GM19043 (cell line): ENCODE measurements around the gene TNFAIP3.

Experiments used
- ATAC-seq: cut with Tn5 transposase; IDR thresholded peaks from one replicate; pipeline ENCODE4 v1.9.1; 2021; ENCODE audit warnings: low read depth; ENCODE audit not compliant: unreplicated experiment

The TNFAIP3 gene

GRCh38 chr6:137862419-137863090, 4.5 kb upstream of the TNFAIP3 start:
- ATAC-seq, result no peak

- no peak for ATAC-seq
Observed at GRCh38 chr6:137863091-137863797, 3.8 kb upstream of the TNFAIP3 start.

DNA sequence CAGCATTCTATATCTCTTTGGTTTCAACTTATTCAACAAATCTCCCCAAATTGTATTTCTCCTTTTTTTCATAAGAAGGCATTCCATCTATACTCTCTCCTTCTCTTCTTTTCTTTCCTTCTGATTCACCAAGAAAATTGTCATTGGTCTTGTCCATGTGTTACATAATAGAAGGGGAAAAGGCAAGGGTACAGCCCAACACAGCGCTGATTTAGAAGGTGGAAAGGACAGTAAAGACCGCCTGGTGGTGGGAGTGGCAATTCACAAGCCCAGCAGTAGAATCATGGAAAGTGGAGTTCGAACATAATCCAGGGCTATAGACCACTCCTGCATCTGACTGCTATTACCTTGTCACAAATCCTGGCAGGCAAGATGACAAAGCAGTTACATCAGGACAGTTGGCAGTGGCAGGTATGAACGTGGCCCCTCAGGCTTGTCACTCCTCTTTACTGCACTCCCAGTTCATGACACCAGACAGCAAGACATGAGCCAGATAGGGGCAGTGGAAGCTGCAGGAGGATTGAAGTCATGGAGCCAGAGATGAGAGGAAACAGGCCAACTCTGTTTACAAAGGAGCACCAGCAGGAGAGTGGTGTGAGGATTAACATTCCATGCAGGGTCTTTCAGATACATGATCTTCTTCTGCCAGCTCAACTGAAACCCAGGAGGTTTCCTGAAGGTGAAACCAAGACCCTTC, 2.1 kb upstream of the TNFAIP3 start:
- ATAC-seq, result no peak

GRCh38 chr6:137866200-137866913, 702 bp upstream of the TNFAIP3 start:
- ATAC-seq, result peak; percentile 22

DNA sequence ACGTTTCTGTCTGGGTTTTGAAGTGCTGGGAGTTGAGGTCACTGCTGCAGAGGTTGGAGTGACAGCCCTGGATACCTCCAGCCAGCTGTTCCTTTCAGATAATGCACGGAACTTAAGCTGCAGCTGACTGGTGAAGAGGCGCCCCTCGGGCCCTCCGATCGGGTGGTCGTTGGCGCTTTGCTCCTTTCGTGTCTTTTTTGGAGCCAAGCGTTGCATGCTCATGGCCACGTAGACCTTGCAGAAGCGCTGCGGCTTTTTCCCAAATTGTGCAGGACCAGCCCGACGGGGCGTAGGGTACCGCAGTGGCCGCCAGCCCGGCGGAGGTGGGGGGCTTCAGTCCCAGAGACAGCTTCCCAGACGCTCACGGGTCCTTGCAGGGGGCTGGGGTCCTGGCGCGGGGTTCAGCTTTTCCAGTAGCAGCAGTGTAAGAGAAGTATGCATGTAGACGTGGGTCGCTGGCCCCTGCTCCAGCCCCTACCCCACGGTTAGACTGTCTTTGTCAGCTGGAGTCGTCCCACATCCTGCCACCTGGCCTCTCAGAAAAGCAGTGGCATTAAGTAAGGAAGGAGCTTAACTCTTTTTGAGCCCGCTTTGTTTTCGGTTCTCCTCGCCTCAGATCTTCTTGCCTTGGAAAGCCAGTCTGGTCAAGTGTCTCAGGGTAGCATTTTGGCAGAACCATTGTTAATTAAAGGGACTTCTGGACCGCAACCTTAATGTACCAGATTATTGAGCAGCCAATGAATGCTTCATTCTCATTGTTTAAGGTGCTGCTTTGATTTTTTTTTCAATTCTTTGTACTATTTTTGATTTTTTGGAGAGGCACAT, 838 bp downstream of the TNFAIP3 start:
- ATAC-seq, result no peak

DNA sequence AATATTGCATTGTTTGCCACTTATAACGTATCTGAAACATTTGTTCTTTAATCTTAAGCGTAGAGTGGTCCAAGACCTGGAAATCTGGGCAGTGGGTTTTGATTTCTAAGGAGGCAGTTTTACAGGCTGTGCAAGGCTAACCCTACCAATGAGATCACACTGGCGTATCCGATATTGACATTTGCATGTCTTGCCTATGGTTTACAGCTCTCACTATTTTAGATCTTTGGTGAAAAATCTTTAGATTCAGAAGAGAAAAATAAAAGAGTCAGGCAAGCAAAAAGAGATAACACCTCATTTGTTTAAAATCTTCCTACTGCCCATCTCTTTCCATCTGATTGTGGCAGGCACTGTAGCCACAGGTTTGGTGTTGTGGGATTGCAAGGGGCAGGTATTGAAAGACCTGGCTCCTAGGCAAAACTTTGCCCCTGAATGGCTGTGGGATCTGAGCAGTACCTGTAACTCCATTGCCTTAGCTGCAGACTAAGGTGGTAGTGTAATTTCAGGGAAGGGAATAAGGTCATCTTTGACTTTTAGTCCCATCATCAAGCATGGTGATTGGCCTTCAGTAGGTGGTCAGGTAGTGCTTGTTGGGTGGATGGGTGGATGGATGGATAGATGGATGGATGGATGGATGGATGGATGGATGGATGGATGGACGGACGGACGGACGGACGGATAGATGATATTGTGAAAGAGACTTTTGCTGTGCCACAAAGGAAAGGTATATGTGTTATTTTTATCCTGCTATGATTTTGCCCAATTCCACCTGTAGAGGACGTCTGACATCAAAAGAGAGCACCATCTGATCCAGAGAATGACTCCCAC, 1.9 kb downstream of the TNFAIP3 start:
- ATAC-seq, result no peak

GRCh38 chr6:137869549-137870307, 2.7 kb downstream of the TNFAIP3 start:
- ATAC-seq, result no peak

- no peak for ATAC-seq
Observed at GRCh38 chr6:137870308-137870644, 3.2 kb downstream of the TNFAIP3 start.

GRCh38 chr6:137870744-137871247, 3.7 kb downstream of the TNFAIP3 start:
- ATAC-seq, result no peak

GRCh38 chr6:137871291-137871690, 4.2 kb downstream of the TNFAIP3 start:
- no peak for ATAC-seq

GRCh38 chr6:137871831-137872454, 4.9 kb downstream of the TNFAIP3 start:
- no peak for ATAC-seq

DNA sequence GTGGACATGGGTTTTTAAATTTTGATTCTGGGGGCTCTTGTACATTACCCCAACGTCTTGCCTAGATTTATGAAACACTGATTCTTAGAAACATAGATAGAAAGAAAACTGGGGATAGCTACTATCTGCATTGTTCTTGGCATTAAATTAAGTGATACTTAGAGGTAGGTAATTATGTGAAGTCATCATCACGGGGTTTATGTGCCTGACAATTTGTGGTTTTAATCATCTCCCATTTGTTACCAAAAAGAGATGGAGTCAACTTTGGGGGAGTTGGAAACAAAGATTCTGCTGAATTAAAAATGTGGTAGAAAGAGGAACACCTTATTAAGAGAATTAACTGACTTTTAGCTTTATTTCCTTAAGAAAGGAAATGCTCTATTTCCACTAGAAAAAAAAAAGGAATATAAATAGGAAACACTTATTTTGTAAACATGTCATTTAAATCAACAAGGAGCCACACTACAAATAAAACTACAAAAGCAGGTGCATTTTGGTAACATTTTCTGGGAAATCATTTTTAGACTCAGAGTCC, 5.6 kb downstream of the TNFAIP3 start:
- no peak for ATAC-seq

DNA sequence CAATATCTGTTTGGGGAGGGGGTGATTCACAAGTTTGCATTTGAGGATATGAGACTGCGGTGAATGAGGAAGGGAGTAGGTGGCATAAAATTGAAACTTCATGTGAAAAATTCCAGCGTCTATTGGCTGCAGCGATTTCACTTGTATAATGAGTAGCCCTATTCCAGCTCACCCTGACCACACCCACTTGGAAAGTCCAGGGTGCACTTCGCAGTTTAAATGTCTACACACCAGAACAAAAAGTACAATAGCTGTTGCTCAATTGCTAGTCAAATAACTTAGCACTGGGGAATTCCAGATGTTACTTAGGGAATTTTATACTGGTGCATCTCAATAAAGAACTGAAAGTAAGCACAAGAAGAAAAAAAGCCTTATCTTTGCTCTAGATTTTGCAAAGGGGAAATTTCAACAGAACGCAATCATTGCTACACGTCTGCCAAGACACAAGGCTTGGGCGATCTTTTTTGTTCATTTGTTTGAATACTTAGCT, 6.3 kb downstream of the TNFAIP3 start:
- peak; percentile 32 for ATAC-seq

DNA sequence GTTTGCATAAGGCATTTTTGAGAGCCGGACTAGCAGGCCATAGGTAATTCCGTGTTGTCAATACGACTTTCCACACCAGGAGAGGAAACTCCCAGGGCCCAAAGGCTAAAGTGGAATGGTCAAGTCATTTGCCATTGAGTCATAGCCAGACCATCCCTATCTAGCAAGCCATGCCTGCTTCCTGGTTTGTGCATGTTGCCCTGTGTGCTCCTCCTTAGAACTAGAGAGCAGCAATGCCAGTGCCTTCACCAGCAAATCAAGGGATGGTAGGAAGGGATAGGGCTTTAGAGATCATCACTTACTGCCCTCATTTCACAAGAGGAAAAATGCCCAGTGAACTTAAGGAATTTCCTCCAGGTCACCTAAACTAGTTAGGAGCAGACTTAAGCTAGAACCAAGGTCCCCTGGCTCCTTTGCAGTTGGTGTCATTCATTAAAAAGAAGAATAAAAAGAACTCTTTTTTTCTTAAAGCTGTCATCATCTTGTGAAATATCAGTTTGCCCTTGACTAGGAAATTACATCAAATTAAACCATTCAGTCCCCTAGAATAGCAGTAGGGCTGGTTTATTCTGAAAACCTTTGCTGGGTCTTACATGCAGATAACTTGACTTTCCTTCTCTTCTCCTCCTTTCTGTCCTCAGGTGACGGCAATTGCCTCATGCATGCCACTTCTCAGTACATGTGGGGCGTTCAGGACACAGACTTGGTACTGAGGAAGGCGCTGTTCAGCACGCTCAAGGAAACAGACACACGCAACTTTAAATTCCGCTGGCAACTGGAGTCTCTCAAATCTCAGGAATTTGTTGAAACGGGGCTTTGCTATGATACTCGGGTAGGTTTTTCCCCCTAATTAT, 7.4 kb downstream of the TNFAIP3 start:
- no peak for ATAC-seq

DNA sequence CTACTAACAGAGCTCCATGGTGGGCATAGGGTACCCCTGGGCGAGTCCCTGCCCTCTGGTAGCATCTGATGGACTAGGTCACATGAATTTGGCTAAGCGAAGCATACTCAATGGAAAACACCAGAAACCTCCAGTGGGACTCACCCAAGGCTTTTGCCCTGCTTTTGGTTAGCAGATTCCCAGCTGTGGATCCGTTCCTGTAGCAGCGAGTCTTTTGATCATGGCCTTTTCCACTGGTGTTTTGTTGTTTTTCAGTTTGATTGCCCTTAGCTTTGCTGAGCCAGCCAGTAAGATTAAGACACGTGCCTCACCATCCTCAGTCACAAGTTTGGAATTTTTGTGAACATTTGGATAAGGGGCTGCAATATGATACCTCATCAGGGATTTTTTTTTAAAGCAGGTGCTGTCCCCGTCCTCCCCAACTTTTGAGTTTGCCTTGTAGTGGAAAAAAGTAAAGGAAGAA, 8.0 kb downstream of the TNFAIP3 start:
- no peak for ATAC-seq

DNA sequence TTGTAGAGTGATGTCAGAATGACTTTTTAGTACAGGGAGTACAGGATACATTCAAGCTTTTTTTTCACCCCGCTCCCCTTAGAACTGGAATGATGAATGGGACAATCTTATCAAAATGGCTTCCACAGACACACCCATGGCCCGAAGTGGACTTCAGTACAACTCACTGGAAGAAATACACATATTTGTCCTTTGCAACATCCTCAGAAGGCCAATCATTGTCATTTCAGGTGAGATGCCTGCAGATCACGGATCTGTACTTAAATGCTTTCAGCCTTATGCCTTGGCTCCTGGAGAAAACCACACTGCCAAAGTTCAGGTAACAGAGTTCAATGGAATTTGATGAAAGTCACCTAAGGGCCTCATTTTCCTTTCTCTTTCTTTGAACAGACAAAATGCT, 8.5 kb downstream of the TNFAIP3 start:
- no peak for ATAC-seq

- ATAC-seq, result no peak
Observed at GRCh38 chr6:137876547-137876946, 9.5 kb downstream of the TNFAIP3 start.
